Left renal pelvis (tissue), 4 donors: ENCODE data around the gene TMEM247. TPM values are rescaled to one million over a fixed set of nuclear protein-coding genes. Genes with fewer than 3 reads are reported as not detected.
"Not testable (repeated sequence)": the region's sequence is repeated elsewhere in the genome, so short reads cannot be mapped to it uniquely, and the experiment has no call there.

Experiments used
- DNase-seq, 4 donors: peaks; one replicate each; pipeline ENCODE4 v3.0.0-alpha.2; 2013; ENCODE audit warnings: low read depth in 4 of 4, low spot score in 3 of 4
- polyA plus RNA-seq, 4 donors: library from polyadenylated mRNA; unstranded; fragments of 120-200 nt; gene quantifications; one replicate each; pipeline ENCODE4 v1.2.1, GENCODE V29; 2013; ENCODE audit not compliant: insufficient read length in 4 of 4

TMEM247 gene
- polyA plus RNA-seq, 4 donors: not detected

- no peak for DNase-seq
Observed at GRCh38 chr2:46508312-46508711, 28.9 kb downstream of the TMEM247 start.

- DNase-seq: no peak
Observed at GRCh38 chr2:46508759-46509158, 29.4 kb downstream of the TMEM247 start.

GRCh38 chr2:46509804-46510203, 30.4 kb downstream of the TMEM247 start:
- no peak for DNase-seq

GRCh38 chr2:46510598-46511177, 31.3 kb downstream of the TMEM247 start:
- no peak for DNase-seq

GRCh38 chr2:46512185-46512584, 32.8 kb downstream of the TMEM247 start:
- no peak for DNase-seq

- no peak for DNase-seq
Observed at GRCh38 chr2:46514738-46515137, 35.4 kb downstream of the TMEM247 start.

GRCh38 chr2:46517485-46517884, 38.1 kb downstream of the TMEM247 start:
- no peak for DNase-seq

- no peak for DNase-seq
Observed at GRCh38 chr2:46518861-46519260, 39.5 kb downstream of the TMEM247 start.

GRCh38 chr2:46519265-46519664, 39.9 kb downstream of the TMEM247 start:
- no peak for DNase-seq

GRCh38 chr2:46520130-46520711, 40.9 kb downstream of the TMEM247 start:
- no peak for DNase-seq

GRCh38 chr2:46521215-46521683, 41.9 kb downstream of the TMEM247 start:
- no peak for DNase-seq

- DNase-seq: not testable (repeated sequence)
Observed at GRCh38 chr2:46522385-46522784, 43.0 kb downstream of the TMEM247 start.

GRCh38 chr2:46525522-46526155, 46.3 kb downstream of the TMEM247 start:
- no peak for DNase-seq

GRCh38 chr2:46528880-46529279, 49.5 kb downstream of the TMEM247 start:
- no peak for DNase-seq

GRCh38 chr2:46530639-46531038, 51.3 kb downstream of the TMEM247 start:
- no peak for DNase-seq

GRCh38 chr2:46531863-46532262, 52.5 kb downstream of the TMEM247 start:
- no peak for DNase-seq

Other genes starting within 250 kb of the TMEM247 start
- gene EPAS1, start 182.2 kb upstream of the TMEM247 start, polyA plus RNA-seq: 10 to 100 TPM; 23.0 to 58.5 (median 48.1) TPM
- gene RHOQ, start 62.9 kb downstream of the TMEM247 start, polyA plus RNA-seq: 100 to 1,000 TPM in 1 of 4 donors, 10 to 100 TPM in 3; 63.7 to 132 (median 75.7) TPM
- 10 to 100 TPM in 1 of 4 donors, 1 to 10 TPM in 3; 5.6 to 10.6 (median 6.8) TPM for gene ATP6V1E2, start 63.0 kb downstream of the TMEM247 start, polyA plus RNA-seq
- gene PIGF, start 137.5 kb downstream of the TMEM247 start, polyA plus RNA-seq: 10 to 100 TPM; 37.8 to 46.4 (median 43.4) TPM
- 10 to 100 TPM; 21.8 to 29.3 (median 23.5) TPM for gene CRIPT, start 137.7 kb downstream of the TMEM247 start, polyA plus RNA-seq
- gene SOCS5, start 219.7 kb downstream of the TMEM247 start, polyA plus RNA-seq: 10 to 100 TPM; 27.8 to 54.3 (median 33.9) TPM